ENCODE measurements around the gene THAP8.

- no peak for TF ChIP-seq EZH2phosphoT487 (conservative IDR thresholded peaks at IDR 0.05; ENCODE audit: low read length)
- TF ChIP-seq CTCF (IDR thresholded peaks at IDR 0.05; ENCODE audit: insufficient read depth, low read length, poor library complexity, severe bottlenecking) = no peak
Measured at GRCh38 chr19:36009220-36009619, 44.9 kb downstream of the THAP8 start.

All from SU-DHL-6 (cell line).